LNCaP clone FGC (cell line): ENCODE data around the gene ANKS3.

Experiments used
- DNase-seq: peaks from one replicate; pipeline ENCODE4 v3.0.0-alpha.2; 2011; ENCODE audit warnings: low read depth
- H3K4me3 ChIP-seq: 2 replicates; pipeline ENCODE4 v1.5.1; 2011; ENCODE audit warnings: mild to moderate bottlenecking, low read depth, low read length, control low read depth
- TF ChIP-seq, protein P1 (sequence below): IDR thresholded peaks from 2 replicates; pipeline ENCODE4 v1.5.1; 2012; ENCODE audit warnings: mild to moderate bottlenecking; ENCODE audit not compliant: control insufficient read depth, insufficient read depth; ENCODE audit errors: extremely low read depth

ANKS3 gene

DNA sequence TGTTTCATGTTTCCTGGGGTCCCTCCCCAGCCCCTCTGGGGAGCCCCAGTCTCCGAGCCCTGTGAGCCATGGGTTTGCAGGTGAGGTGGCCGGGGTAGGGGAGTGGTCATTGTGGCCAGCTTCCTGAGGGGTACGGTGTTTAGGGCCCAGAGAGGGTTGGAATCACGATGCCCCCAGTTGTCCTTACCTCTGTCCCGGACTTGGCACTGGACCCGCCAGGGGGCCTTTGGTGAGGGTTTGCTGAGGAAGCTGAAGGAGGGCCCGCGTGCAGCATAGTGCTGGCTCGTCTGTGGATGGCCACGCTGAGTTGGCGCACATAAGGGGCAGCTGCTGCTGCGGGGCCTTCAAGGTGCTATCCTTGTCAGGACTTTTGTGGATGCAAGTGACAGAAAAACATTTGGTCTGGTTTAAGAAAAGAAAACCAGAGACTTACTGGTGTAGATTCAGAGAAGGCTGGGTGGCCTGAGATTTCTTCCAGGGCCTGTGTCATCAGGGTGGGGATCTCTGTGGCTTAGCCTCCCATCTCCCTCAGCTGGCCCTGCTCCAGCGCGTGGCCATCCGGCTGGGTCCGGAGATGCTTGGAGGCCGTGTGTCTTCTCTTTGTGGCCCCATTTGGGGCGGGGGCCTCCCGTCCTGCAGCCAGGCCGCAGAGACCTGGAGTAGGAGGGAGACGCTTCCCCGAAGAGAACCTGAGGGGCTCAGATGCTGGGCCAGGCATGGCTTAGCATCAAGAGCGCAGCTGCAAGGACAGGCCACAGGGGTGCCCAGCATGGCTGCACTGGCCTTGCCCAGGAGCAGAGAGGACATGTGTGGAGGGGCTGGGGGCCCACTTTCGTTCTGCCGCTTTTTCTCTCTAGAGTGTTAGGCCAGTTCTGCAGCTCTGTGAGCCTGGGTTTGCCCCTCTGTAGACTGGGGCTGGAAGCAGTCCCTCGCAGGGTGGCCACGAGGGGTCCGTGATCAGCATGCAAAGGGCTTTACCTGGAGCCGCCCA, 74.4 kb downstream of the ANKS3 start:
- TF ChIP-seq, protein P1, sequence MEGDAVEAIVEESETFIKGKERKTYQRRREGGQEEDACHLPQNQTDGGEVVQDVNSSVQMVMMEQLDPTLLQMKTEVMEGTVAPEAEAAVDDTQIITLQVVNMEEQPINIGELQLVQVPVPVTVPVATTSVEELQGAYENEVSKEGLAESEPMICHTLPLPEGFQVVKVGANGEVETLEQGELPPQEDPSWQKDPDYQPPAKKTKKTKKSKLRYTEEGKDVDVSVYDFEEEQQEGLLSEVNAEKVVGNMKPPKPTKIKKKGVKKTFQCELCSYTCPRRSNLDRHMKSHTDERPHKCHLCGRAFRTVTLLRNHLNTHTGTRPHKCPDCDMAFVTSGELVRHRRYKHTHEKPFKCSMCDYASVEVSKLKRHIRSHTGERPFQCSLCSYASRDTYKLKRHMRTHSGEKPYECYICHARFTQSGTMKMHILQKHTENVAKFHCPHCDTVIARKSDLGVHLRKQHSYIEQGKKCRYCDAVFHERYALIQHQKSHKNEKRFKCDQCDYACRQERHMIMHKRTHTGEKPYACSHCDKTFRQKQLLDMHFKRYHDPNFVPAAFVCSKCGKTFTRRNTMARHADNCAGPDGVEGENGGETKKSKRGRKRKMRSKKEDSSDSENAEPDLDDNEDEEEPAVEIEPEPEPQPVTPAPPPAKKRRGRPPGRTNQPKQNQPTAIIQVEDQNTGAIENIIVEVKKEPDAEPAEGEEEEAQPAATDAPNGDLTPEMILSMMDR: no peak
- H3K4me3 ChIP-seq: no peak overlapping the region
- no peak for DNase-seq

DNA sequence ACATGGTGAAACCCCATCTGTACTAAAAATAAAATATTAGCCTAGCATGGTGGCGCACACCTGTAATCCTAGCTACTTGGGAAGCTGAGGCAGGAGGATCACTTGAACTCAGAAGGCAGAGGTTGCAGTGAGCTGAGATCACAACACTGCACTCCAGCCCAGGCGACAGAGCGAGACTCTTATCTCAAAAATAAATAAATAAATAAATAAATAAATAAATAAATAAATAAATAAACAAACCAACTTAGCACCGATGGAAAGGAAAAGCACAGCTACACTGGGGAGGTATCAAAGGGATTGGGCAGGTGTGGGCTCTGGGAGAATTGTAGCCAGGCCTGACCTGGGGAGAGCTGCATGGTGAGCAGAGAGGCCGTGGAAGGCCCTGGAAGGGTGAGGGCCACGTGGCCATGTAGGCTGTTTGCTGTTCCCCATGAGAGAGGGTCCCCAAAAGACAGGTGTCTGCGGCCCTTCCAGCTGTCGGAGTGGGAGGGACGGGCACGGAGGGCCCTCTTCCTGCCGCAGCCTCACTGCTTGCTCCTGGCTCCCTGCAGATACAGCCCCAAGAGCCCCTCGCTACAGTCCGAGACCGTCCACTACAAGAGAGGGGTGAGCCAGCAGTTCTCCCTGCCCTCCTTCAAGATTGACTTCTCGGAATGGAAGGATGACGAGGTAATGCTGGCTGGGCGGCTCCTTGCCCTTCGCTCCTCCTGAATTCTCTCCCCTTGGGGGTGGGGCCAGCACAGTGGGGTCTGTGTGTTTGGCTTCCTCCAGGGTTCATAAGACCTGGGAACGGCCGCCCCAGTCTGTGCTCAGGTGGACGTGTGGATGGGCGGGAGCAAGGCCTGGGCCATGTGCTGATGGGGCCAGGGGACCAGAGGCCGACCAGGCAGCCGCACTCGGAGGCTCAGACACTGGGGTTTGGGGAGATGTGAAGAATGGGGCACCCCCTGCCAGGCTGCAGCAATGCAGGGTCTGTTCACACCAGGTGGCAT, 77.1 kb downstream of the ANKS3 start:
- no peak overlapping the region for H3K4me3 ChIP-seq
- DNase-seq: no peak
- TF ChIP-seq, protein P1: no peak

DNA sequence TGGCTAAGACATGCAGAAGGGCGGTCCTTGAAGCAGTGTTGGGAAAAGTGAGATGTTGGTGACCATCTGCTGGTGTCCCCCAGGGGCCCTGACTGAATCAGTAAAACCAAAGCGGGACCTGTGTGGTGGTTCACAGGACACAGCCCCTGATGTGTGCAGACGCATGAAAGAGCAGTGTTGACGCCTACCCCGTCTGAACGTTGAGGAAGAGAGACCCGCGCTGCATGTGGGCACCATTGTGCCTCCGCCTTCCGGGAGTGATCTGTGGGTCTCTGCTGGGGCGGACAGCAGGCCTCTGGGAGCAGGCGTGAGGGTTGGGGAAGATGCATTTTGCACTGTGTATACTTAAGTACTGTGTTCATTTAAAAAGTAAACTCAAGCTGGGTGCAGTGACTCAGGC, 77.8 kb downstream of the ANKS3 start:
- DNase-seq: no peak
- TF ChIP-seq, protein P1: no peak
- no peak overlapping the region for H3K4me3 ChIP-seq

DNA sequence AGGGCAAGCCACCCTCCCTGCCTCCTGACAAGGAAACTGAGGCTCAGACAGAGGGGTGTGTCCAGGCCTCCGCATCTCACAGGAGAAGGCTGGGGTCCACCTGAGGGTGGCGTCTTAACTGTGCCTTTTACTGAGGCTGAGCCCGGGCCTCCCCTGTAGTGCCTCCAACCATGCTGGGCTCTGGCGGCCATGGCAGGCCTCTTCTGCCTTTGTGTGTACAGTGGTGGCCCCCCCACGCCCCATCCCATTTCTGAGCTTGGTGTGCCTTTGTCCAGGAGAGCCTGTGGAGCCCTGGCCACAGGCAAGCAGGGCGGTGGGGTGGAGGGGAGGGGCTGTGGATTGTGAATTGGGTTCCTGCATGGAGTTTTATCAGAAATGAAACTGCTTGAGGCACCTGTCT, 78.3 kb downstream of the ANKS3 start:
- TF ChIP-seq, protein P1: no peak
- no peak for DNase-seq
- no peak overlapping the region for H3K4me3 ChIP-seq

DNA sequence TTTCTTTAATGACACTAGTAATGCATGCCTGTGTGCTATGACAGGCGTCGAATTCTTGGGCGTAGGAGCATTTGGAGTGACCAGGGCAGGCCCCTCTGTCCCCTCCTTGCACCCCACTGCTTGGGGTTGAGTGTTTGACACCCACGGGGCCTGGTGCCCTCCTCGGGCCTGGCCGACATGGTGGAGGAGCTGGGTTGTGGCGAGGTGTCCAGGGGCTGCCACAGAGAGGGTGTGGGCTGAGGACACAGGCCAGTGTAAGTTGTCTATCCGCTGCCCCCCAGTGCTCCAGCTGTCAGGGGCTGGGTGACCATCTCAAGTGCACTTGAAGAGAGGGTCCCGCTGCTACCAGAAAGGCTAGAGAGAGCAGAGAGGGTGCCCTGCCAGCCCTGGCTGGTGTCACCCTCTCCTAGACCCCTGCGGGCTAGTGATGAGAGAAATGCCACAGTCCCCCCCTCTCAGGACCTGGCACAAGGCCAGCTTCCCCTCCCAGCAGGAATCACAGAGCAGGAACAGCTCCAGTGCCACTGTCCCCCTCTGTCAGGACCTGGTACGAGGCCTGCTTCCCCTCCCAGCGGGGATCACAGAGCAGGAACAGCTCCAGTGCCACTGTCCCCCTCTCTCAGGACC, 79.0 kb downstream of the ANKS3 start:
- TF ChIP-seq, protein P1: no peak
- no peak for DNase-seq

DNA sequence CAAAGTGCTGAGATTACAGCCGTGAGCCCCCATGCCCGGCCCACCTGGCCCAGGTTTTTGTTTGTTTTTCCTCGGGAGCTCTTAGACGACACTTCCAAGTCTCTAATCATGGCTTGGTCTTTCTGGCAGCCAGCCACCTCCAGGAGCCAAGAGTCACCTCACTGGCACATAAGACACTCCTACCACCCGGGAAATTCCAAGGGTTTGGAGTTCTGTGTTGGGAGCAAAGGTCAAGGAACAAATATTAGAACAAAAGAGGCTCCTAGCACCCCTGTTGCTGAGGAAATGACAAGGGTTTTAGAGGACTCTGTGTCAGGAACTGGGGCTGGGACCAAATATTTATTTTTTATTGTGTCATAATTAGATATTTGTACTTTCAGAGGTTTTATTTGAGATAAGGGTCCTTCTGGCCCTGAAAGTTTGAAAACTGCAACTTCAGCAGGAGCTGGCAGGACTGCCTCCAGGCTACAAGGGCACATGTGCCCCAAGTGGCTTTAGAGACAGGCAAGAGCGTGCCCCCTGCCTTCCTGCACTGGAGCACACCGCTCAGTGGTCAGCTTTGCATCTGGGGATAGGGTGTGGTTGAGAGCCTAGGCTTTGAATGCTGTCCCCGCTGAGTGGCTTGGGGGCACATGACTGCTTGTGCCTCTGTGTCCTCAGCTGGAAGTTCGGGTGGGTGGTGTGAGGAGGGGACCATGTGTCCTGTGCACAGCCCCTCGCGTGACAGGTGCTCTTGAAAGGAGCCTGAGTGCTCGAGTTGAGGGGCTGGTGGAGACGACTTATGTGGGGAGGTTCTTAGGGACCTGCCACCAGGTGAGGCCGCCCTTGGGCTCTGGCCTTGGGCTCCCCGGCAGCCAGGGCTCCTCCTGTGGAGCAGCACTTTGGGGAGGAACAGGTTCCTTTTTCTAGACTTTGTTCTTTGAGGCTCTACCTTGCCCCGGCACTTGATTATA, 79.8 kb downstream of the ANKS3 start:
- TF ChIP-seq, protein P1: no peak
- H3K4me3 ChIP-seq: no peak overlapping the region
- DNase-seq: peak; percentile 59

More for the DNA sequence above, 79.0 kb downstream of the ANKS3 start:
- H3K4me3 ChIP-seq: no peak overlapping the region
